IPS DF 4.7 (cell line): Measurements from ENCODE around the gene IL26.

Experiments used
- DNase-seq: peaks from one replicate; pipeline ENCODE4 v3.0.0-alpha.2; 2013; ENCODE audit warnings: low spot score; ENCODE audit errors: extremely low read depth

Gene IL26, protein sequence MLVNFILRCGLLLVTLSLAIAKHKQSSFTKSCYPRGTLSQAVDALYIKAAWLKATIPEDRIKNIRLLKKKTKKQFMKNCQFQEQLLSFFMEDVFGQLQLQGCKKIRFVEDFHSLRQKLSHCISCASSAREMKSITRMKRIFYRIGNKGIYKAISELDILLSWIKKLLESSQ

DNA sequence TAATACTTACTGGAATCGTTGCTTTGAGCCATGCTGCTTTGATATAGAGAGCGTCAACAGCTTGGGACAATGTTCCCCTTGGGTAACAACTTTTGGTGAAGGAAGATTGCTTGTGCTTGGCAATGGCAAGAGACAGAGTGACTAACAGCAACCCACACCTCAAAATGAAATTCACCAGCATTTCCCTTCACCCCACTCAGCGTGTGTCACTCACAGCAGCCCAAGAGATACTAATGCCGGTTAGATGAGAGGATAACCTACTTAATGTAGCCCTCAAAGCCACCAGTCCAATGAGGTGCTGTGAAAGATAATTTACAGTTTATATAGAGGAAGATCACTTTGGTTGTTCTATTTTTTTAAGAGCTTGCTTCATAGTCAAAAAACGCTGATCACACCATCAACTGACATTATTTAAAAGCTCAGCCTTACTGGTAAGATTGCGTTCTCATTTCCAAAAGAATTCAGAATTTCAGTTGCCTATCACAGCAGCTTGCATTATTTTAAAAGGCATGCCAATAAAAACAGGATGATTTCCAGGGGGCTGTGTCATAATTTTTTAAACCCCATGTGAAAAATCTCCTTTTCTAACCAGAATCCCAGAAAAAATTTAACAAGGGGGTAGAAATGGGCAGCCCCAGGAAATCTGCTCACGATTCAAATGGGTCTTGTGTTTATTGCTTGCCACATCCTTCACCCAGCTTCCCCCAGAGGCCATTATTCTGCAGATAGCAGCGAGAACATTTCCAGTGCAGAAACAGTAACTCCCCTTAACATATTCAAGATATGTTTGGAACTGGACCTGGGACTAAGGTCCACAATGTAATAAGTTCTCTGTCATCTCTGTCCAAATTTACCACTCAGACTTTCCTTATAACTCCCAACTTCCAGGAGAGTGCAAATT lies at the start of gene IL26:
TSS of gene IL26 (minus strand) at position 235 of the 901 bp plus-strand sequence. CDS start at position 181, 54 bp downstream.
- no peak for DNase-seq

DNA sequence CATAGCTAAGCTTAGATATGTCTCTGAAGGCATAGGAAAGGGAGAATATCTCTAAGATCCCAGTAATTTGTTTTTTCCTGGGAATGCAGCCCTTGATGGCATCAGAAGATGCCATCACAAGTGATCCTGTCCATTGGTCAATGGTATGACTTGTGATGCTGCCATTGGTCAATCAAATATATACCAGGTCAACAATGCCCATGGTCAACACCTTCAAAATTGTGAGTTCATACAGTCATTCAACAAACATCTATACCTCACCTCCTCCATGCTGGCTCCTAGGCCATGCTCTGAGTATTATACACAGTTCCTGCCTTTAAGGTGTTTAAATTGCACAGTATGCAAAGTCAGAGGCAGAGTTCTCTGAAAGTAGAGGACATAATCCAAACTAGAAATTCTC lies 47.1 kb upstream of the IL26 start:
- no peak for DNase-seq

DNA sequence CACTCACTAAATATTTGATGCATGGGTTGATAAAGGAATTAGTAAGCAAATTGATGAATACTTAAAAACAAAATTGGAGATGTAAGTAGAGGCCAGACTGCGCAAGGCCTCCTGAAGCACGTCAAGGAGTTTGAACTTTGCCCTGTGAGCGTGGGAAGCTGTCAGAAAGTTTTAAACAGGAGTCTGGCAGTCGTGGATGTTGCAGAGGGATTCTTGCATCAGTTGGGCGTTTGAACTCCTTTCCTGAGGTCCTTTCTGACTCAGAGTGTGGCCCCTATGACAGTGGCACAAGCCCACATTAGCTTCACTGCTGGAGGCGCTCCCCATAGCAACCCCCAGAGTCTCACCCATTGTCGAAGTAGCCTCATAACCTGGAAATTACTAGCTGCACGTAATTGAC lies 45.7 kb upstream of the IL26 start:
- no peak for DNase-seq

DNA sequence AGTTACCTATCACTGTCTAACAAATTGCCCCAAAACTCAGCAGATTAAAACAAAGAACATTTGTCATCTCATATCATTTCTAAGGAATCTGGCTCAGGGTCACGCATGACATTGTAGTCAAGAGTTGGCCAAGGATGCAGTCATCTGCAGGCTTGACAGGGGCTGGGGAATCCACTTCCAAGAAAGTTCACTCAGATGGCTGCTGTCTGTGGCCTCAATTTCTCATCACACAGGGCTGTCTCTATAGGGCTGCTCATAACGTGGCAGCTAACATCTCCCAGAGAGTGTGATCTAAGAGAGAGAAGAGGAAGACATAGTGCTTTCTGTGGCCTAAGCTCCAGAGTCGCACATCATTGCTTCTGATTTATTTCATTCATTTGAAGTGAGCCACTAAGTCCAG lies 44.7 kb upstream of the IL26 start:
- no peak for DNase-seq

DNA sequence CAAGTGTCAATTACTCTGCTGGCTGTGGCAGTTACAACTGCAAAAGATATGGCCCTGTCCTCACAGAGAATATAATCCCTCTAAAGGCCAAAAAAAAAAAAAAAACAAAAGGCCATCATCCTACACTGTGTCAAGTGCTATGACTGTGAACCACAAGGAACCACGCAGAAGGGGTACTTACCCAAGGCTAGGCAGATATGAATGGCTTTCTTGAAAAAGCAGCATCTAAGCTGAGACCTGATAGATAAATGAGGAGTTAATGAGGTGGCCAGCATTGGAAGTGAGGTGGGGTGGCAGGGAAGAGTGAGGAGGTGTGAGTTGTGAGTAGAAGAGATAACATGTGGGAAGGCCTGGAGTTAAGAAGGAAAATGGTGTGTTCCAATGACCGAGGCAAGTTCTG lies 44.2 kb upstream of the IL26 start:
- no peak for DNase-seq

DNA sequence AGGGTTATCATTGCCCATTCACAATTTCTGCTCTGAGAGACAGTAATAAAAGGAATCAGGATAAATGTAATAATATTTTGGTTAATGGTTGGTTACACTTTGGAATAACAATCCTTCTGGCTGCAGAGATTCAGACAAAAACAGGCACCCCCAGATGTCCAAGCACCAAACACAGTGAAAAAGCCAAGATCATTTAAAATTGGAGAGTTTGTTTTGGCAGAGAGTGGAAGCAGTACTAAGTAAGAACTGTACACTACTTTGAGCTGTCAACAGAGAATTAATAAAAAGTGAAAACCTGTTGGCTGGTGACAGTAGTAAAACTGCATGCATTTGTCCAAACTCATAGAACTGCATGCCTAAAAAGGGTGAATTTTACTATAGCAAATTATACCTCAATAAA lies 43.4 kb upstream of the IL26 start:
- no peak for DNase-seq

DNA sequence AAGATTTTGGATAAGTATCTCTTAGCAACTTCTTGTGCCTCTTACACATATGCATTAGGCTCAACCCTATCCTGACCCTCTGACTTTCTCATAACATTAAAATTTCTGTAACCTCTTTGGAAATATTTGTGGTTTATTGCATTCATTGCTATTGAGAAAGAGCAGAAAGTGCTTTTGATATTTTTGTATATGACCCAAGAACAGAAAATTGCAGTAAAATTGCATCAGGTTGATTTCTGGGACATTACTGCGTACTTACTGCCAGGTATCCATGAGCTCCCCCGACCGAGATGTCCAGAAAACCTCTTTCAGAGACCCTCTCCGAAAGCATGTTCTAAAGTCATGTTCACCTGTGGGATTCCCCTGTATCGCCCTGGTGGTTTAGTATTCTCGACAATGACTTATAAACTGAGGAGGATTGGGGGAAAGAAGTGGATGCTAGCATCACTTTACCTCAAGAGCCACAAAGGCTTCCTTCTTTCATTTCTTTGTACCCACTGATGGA lies 42.3 kb upstream of the IL26 start:
- DNase-seq, result no peak

DNA sequence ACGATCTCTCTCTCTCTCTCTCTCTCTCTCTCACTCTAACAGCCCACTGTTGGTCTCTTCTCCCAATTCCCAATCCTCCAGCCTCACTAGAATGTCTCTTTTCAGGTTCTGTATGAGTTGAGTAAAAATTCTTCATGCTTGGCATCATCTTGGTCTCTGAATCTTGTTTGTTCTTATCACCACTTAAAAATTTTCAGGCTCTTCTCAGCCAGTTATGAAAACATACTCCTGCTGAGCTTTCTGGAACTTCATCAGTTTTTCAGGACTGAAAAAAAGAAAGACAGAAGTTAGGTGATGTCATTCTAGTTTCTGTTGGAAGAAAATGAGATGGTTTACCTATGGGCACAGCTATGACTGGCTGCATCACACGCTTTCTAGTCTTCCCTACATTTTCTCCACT lies 39.2 kb upstream of the IL26 start:
- no peak for DNase-seq

DNA sequence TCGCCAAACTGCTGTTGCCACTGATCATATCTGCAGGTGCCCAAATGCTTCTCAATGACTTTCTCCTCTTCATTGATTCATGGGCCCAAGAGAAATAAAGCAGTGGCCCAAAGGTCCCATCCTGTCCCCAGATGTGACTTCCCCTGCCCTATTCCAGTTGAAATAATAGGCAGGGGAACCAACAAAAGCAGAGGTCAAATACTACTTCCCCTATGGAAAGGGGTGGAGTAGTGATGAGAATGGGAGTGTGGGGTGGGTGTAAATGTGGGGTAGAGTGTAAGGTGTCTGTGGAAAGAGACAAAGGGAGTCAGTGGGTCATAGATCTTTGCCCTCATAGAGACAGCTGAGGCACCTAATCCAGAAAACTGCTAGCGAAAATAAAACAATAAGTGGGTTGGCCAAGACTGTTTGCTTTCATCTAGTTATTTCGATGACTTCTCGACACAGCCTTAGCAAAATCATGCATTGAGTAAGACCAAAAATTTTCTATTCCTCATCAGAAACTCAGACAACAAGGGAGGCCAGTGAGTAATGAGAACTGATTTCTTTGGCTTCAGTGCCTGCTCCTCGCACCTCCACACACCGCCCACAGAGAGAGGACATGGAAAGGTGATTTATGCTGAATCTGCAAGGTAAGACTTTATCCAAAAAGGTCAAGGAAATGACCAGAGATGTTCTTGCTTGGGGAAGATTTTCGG lies 38.7 kb upstream of the IL26 start:
- no peak for DNase-seq

DNA sequence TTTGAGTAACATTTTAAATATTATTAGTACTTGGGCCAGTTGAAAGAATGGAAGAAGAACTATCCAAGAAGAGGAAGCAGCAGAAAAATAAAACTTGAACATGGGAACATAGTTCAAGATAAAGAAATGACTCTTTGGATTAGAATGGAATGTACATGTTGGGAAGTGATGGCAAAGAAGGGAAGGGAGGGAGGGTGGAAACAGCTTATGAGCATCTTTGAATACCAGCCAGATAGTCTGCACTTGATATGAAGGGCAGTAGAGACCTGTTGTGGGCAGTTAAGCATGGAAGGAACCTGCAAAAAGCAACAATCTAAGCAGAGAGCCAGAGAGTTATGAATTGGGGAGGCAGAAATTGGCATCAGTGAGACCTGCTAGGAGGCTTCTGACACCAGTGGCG lies 37.8 kb upstream of the IL26 start:
- DNase-seq, result no peak

DNA sequence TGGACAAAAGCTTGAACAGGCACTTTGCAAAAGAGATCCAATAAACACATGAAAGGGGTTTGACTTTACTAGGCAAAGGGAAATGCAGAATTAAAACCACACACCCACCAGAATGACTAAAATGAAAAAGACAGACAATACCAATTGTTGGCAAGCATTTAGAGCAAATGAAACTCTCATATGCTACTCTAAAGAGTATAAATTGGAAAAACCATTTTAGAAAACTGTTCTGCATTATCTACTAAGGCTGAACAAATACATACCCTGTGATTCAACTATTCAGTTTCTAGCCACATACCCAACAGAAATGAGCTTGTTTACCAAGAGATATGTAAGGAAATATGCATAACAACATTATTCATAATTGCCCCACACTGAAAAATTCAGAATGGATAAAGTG lies 36.3 kb upstream of the IL26 start:
- no peak for DNase-seq

DNA sequence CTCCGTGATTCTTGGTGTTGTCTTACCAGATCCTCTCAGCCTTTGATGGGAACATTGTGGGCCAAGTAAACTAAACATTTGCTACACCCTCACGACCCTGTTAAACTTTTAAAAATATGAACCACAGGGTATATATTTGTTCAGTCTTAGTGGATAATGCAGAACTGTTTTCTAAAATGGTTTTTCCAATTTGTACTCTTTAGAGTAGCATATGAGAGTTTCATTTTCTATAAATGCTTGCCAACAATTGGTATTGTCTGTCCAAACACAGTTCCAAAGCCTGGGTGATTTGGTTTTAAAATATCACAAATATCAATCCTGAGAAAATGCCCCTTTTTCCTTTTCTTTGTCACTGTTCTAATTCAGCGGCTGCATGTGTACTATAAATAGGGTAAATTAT lies 34.5 kb upstream of the IL26 start:
- DNase-seq, result no peak

DNA sequence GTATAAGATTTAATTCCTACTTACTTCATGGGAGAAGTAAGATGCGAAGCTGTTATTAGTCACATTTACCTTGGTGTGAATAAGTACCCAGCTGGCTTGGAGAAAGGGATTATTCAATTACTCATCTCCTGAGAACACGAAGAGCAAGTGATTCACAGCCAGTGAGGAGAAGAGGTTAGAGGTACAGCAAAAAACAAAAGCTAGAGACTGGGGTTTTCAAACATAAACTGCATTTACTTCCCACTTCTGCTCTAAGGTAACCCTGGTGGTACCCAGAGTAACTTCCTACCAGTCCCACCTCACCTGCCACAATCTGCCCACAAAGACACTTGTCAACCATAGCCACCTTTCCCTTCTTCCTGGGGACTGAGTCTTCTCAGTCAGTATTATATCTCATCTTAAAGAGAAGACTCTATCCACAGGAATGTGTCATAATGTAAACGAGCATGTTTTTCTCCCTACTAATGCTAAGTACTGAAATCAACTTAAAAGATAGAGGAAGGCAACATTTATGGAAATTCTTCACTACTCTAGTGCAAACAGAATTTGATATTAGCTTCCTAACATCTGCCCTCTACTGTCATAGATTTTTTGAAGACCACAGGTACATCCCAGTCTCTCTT lies 33.8 kb upstream of the IL26 start:
- DNase-seq, result no peak

DNA sequence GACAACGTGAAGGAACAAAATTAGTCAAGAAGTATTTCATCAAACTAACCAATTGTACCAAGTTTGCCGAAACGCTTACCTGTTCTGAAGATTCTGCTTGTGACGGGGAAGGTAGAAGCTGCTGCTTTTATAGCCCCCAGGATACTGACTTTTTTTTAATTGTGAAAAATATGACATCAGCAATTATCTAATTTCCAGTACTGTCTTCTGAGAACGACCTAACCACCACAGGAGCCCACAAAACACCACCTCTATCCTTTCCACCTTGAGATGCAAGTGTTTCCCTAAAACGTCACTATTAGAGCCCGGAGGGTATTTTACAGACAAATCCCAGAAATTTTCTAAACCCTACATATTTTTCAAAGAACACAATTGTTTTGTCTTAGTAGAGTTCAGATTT lies 27.9 kb upstream of the IL26 start, which contains the start of gene IL22:
TSS of gene IL22 (minus strand) at position 101 of the 400 bp plus-strand sequence. CDS start 156 bp downstream, outside the sequence.
- no peak for DNase-seq

DNA sequence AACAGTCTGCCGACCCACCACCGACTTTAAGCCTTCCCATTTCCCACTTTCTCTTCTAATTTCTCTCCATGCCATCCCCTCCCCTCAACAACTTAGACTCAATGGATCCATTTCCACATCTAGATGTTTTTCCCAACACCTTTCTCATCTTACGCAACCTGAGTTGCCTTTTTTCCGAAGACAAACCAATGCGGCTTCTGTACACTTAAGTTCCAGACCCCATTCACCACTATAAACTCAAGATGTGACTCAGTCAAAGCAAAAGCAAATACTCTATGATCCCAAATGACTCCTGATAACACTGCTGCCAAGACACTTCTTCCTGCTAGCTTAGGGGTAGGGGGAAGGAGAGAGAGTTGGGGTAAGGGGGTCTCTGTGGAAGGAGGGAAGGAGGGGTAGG lies 26.5 kb upstream of the IL26 start:
- DNase-seq, result no peak

DNA sequence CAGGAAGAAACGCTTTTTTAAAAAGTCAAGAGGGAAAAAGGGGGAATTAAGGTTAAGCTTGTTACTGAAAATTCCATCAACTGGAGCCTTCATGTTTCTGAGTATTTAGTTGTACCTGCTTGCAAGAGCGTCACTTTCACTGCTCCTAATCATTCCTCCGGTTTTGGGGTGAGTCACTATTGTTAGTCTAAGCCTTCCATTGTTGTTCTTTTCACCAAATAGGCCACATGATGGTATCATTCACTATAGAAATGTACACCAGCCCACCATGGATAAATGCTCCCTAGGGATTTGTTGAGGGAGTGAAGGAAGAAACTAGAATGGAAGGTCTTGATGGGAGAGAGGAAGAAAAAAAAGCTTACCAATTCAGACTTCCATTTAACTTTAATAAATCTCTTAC lies 24.8 kb upstream of the IL26 start:
- DNase-seq, result no peak

DNA sequence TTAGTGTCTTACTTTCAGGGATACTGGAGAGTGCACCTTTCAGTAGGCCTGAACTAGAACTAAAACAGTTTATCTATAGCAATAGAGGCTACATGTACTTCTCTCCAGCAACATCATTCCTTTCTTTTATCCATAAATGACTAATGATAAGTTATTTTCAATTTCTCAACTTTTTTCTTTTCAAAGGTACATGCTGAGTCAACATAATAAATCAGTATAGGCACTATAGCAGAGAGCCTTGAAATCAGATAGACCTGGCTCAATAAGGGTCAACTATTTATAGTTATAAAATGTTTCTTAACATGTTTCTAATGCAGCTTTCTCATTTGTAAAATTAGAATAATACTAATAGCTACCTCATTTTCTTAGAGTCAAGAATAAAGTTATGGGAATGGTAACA lies 22.2 kb upstream of the IL26 start:
- DNase-seq, result no peak

DNA sequence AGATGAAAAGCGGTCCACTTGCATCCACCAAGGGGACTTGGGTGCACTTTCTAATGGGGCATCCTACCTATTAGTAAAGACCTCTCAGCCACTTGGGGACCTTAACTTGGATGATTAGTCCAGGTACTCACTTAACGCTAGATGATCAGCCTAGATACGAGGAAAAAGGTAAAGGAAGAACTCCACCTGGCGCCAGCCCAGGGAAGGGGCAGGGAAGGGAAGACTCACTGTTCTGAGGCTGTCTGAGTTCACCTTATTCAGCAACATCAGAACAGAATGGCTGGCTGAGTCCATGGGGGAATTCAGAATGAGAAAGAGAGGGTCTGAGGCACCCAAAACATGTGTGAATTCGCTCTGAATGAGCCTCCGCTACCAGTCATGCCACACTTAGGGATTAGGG lies 20.7 kb upstream of the IL26 start:
- DNase-seq, result no peak

DNA sequence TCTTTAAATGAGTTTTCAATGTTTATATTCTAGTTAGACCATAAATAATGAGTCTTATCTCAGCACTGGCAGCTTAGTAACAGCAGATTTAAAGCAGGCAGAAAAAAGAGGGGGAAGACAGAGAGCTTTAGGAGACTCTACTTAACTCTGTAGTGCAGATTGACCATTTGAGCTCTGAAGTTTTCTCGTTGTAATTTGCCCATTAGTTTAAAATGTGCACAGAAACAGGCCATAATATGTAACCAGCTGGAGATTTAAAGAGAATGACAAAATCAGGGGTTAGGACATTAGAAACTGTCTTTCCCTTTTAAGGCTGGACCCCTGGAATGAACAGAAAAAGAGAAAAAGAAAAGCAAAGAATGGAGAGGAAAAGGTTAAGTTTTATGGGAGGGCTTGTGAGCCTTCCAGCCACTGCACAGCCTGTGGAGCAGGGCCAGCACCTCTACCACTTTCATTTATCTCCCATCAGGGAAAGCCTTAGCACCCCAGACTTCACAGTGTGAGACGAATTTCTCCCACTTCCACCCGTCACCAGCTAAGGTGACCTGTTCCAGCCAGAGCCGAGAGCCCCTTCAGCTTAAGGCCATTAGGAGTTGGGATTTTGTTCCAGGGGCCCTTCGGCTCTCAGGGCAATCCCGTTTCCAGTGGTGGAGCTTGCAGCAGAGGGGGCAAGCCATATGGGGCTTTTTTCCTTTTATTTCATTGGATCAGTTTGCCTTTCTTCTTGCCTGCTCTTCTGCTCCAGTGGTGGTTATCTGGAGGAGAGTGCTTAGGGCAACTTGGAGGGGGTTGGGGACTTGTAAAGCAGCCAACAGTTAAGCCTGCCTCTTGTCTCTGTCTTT lies 19.8 kb upstream of the IL26 start:
- DNase-seq, result no peak

DNA sequence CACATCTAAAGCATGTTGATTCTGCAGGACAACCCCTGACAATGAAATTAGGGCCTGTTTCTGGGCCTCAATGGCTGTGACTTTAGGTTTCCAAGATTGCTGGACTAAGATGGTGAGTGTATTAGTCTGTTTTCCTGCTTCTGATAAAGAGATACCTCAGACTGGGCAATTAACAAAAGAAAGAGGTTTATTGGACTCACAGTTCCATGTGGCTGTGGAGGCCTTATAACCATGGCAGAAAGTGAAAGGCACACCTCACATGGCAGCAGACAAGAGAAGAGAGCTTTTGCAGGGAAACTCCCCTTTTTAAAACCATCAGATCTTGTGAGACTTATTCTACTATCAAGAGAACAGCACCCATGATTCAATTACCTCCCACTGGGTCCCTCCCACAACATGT lies 17.2 kb upstream of the IL26 start:
- DNase-seq, result no peak

DNA sequence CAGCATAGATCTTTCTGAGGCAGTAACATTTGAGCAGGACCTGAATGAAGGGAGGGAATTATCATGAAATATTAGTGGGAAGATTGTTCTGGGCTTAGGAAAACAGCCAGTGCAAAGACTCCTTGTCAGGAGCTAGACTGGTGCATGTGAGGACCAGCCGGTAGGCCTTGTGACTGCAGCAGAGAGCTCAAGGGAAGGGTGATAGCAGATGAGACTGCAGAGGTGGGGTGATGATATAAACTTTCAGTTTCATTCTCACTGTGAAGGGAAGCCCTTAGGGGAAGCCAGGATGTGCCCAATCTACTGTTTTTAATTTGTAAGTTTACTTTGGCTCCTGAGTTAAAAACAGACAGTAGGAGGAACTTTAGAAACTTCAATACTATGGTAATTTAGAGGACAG lies 15.4 kb upstream of the IL26 start:
- no peak for DNase-seq
